Ishikawa (cell line): Measurements from ENCODE around the gene ZDHHC12.

Source experiments
- CEBPB ChIP-seq: IDR thresholded peaks from 2 replicates; pipeline ENCODE4 v1.6.1; 2012
- CREB1 ChIP-seq: IDR thresholded peaks from 2 replicates; pipeline ENCODE4 v1.6.1; 2012; ENCODE audit warnings: low read depth
- EGR1 ChIP-seq: IDR thresholded peaks from 2 replicates; pipeline ENCODE4 v1.6.1; 2012
- EP300 ChIP-seq: IDR thresholded peaks from 2 replicates; pipeline ENCODE4 v1.6.1; 2012; ENCODE audit warnings: borderline replicate concordance
- FOXM1 ChIP-seq: IDR thresholded peaks from 2 replicates; pipeline ENCODE4 v1.6.1; 2012; ENCODE audit warnings: low read depth, borderline replicate concordance
- MAX ChIP-seq: IDR thresholded peaks from 2 replicates; pipeline ENCODE4 v1.6.1; 2012
- NFIC ChIP-seq: IDR thresholded peaks from 2 replicates; pipeline ENCODE4 v1.6.1; 2012
- RAD21 ChIP-seq: IDR thresholded peaks from 2 replicates; pipeline ENCODE4 v1.6.1; 2012; ENCODE audit warnings: low read depth
- REST ChIP-seq: IDR thresholded peaks from 2 replicates; pipeline ENCODE4 v1.6.1; 2012; ENCODE audit warnings: low read depth, mild to moderate bottlenecking
- TAF1 ChIP-seq: IDR thresholded peaks from 2 replicates; pipeline ENCODE4 v1.6.1; 2012; ENCODE audit warnings: low read depth, mild to moderate bottlenecking
- TCF12 ChIP-seq: IDR thresholded peaks from 2 replicates; pipeline ENCODE4 v1.6.1; 2012; ENCODE audit warnings: low read depth
- TEAD4 ChIP-seq: IDR thresholded peaks from 2 replicates; pipeline ENCODE4 v1.6.1; 2012
- USF1 ChIP-seq: IDR thresholded peaks from 2 replicates; pipeline ENCODE4 v1.6.1; 2012
- YY1 ChIP-seq: IDR thresholded peaks from 2 replicates; pipeline ENCODE4 v1.6.1; 2012; ENCODE audit warnings: low read depth
- ZBTB7A ChIP-seq: IDR thresholded peaks from 2 replicates; pipeline ENCODE4 v1.6.1; 2012; ENCODE audit warnings: low read depth

The ZDHHC12 gene

GRCh38 chr9:128703616-128704355 lies 20.1 kb downstream of the ZDHHC12 start:
- TF ChIP-seq CREB1 (no peak), TEAD4 (no peak)

GRCh38 chr9:128702949-128703615 lies 20.8 kb downstream of the ZDHHC12 start:
- TF ChIP-seq MAX, result peak; percentile 64
- TF ChIP-seq ZBTB7A, result no peak; the same call in none of the 2 replicates
- TF ChIP-seq RAD21, result no peak

- no peak; the same call in 1 of the 2 replicates for TF ChIP-seq EGR1
- TF ChIP-seq FOXM1, result no peak
- TF ChIP-seq YY1, result 0 out of 2 replicates have a peak, but pooled peaks have one; percentile 10
- TF ChIP-seq TAF1, result peak; percentile 51; the same call in 1 of the 2 replicates
- TF ChIP-seq MAX, result 0 out of 2 replicates have a peak, but pooled peaks have one; percentile 21
- no peak for TF ChIP-seq NFIC
- peak; percentile 88 for TF ChIP-seq ZBTB7A
- peak; percentile 48; the same call in 1 of the 2 replicates for TF ChIP-seq RAD21
Observed at GRCh38 chr9:128702445-128702948, 21.4 kb downstream of the ZDHHC12 start, which contains the start of gene PKN3. Gene PKN3, plus strand, starts transcription at chr9:128702503. Its CDS starts 413 bp downstream, at chr9:128702916.

- TF ChIP-seq TCF12 (no peak), USF1 (no peak), TEAD4 (no peak), RAD21 (no peak), ZBTB7A (no peak), YY1 (no peak), EP300 (no peak)
Observed at GRCh38 chr9:128701227-128701854, 22.6 kb downstream of the ZDHHC12 start.

GRCh38 chr9:128696923-128697707 lies 26.8 kb downstream of the ZDHHC12 start:
- TF ChIP-seq FOXM1 (no peak), EGR1 (no peak)

- TF ChIP-seq RAD21 (no peak), MAX (no peak), TEAD4 (no peak)
Observed at GRCh38 chr9:128694344-128694743, 29.6 kb downstream of the ZDHHC12 start.

- TF ChIP-seq FOXM1 (no peak), USF1 (no peak), RAD21 (no peak), MAX (no peak), TEAD4 (no peak), CEBPB (no peak)
Observed at GRCh38 chr9:128690684-128691034, 33.3 kb downstream of the ZDHHC12 start.

- TF ChIP-seq REST (no peak), TAF1 (no peak), CREB1 (no peak), EP300 (no peak), YY1 (peak; percentile 58; the same call in 1 of the 2 replicates), EGR1 (no peak), MAX (peak; percentile 24), TCF12 (no peak)
Observed at GRCh38 chr9:128689820-128690683, 33.9 kb downstream of the ZDHHC12 start.
